Trophoblast cell (in vitro differentiated cells and primary cell): ENCODE measurements around the gene JARID2.

Experiments
- DNase-seq, 2 donors: peaks; one replicate each; pipeline ENCODE4 v3.0.0-alpha.2; 2016
- H2AFZ ChIP-seq: 2 replicates; pipeline ENCODE4 v1.6.1; 2013; ENCODE audit warnings: low read length, moderate library complexity, mild to moderate bottlenecking; ENCODE audit not compliant: insufficient read depth, poor library complexity
- H2AK5ac ChIP-seq: 2 replicates; pipeline ENCODE4 v1.6.1; 2013; ENCODE audit warnings: mild to moderate bottlenecking, low read length
- H2BK120ac ChIP-seq: 2 replicates; pipeline ENCODE4 v1.6.1; 2013; ENCODE audit warnings: low read length, mild to moderate bottlenecking, moderate library complexity; ENCODE audit not compliant: insufficient read depth, poor library complexity
- H2BK12ac ChIP-seq: 2 replicates; pipeline ENCODE4 v1.6.1; 2013; ENCODE audit warnings: mild to moderate bottlenecking, low read length, moderate library complexity
- H2BK5ac ChIP-seq: 2 replicates; pipeline ENCODE4 v1.6.1; 2013; ENCODE audit warnings: low read length, low read depth, moderate library complexity, mild to moderate bottlenecking; ENCODE audit not compliant: poor library complexity
- H3K14ac ChIP-seq: 2 replicates; pipeline ENCODE4 v1.6.1; 2013; ENCODE audit warnings: mild to moderate bottlenecking, low read length
- H3K18ac ChIP-seq: 2 replicates; pipeline ENCODE4 v1.6.1; 2013; ENCODE audit warnings: mild to moderate bottlenecking, low read length
- H3K23ac ChIP-seq: 2 replicates; pipeline ENCODE4 v1.6.1; 2013; ENCODE audit warnings: low read length
- H3K27ac ChIP-seq: 2 replicates; pipeline ENCODE4 v1.5.1; 2013; ENCODE audit warnings: low read depth, mild to moderate bottlenecking, inconsistent platforms, low read length, moderate library complexity
- H3K27me3 ChIP-seq: 2 replicates; pipeline ENCODE4 v1.6.1; 2013; ENCODE audit warnings: inconsistent platforms, mild to moderate bottlenecking, low read length, moderate library complexity; ENCODE audit not compliant: insufficient read depth
- H3K36me3 ChIP-seq, 2 experiments: 1 replicate in 1 of 2; 2 replicates in 1 of 2; pipeline ENCODE4 v1.6.1; 2013; ENCODE audit warnings: low read length in 2 of 2, mild to moderate bottlenecking in 2 of 2, moderate library complexity in 1 of 2; ENCODE audit not compliant: insufficient read depth in 2 of 2, control insufficient read depth in 1 of 2
- H3K4ac ChIP-seq: 2 replicates; pipeline ENCODE4 v1.6.1; 2013; ENCODE audit warnings: low read depth, mild to moderate bottlenecking, low read length, moderate library complexity
- H3K4me1 ChIP-seq, 2 experiments: 1 replicate in 1 of 2; 2 replicates in 1 of 2; pipeline ENCODE4 v1.6.1; 2013; ENCODE audit warnings: low read length in 2 of 2, mild to moderate bottlenecking in 2 of 2, moderate library complexity in 1 of 2; ENCODE audit not compliant: insufficient read depth in 2 of 2, control insufficient read depth in 1 of 2
- H3K4me2 ChIP-seq: 2 replicates; pipeline ENCODE4 v1.6.1; 2013; ENCODE audit warnings: inconsistent platforms, mild to moderate bottlenecking, low read length, moderate library complexity
- H3K4me3 ChIP-seq: 2 replicates; pipeline ENCODE4 v1.5.1; 2013; ENCODE audit warnings: mild to moderate bottlenecking, low read depth, low read length, inconsistent platforms
- H3K79me1 ChIP-seq: one replicate; pipeline ENCODE4 v1.6.1; 2013; ENCODE audit warnings: low read length
- H3K79me2 ChIP-seq: 2 replicates; pipeline ENCODE4 v1.6.1; 2013; ENCODE audit warnings: low read length, mild to moderate bottlenecking; ENCODE audit not compliant: control insufficient read depth, insufficient read depth, poor library complexity
- H3K9ac ChIP-seq: 2 replicates; pipeline ENCODE4 v1.6.1; 2013; ENCODE audit warnings: mild to moderate bottlenecking, low read length
- H3K9me3 ChIP-seq: 2 replicates; pipeline ENCODE4 v1.6.1; 2013; ENCODE audit warnings: low read depth, mild to moderate bottlenecking, control low read depth, inconsistent platforms, low read length; ENCODE audit not compliant: insufficient read depth
- H4K12ac ChIP-seq: 2 replicates; pipeline ENCODE4 v1.6.1; 2013; ENCODE audit warnings: low read depth, mild to moderate bottlenecking, low read length, moderate library complexity
- H4K8ac ChIP-seq: 2 replicates; pipeline ENCODE4 v1.6.1; 2013; ENCODE audit warnings: low read depth, mild to moderate bottlenecking, low read length, moderate library complexity
- H4K91ac ChIP-seq: one replicate; pipeline ENCODE4 v1.6.1; 2013; ENCODE audit warnings: low read depth, mild to moderate bottlenecking, low read length, moderate library complexity
- WGBS: extraction: QIAGEN DNeasy Blood & Tissue Kit; methylation state at CpG from one replicate; pipeline ENCODE4 v1.1.7; 2013; ENCODE audit warnings: missing lambda C conversion rate; ENCODE audit not compliant: insufficient read length, insufficient coverage; ENCODE audit errors: extremely low coverage; 5-methylcytosine and 5-hydroxymethylcytosine counted together

The JARID2 gene

DNA sequence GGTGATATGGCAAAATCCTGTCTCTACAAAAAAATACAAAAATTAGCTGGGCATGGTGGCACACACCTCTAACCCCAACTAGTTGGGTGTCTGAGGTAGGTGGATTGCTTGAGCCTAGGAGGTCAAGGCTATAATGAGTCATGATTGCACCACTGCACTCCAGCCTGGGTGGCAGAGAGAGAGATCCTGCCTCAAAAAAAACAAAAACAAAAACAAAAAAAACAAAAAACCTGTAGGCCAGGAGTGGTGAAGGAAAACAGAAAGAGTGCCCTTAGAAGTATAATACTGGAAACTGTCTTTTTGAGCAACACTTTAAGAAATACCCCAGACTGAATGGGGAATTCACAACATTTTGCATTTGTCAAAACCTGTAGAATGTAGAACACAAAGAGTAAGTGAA lies 85.3 kb downstream of the JARID2 start:
- Histone ChIP-seq H3K27ac (no peak overlapping the region), H3K79me2 (no peaks in the 10 kb centered on the region), H3K79me1 (no peaks in the 10 kb centered on the region), H3K36me3 (no peaks in the 10 kb centered on the region), H4K91ac (no peak overlapping the region), H3K4me2 (no peak overlapping the region), H4K12ac (no peak overlapping the region), H3K4me3 (no peak overlapping the region), H3K9me3 (no peaks in the 10 kb centered on the region), H3K18ac (no peak overlapping the region), H2BK5ac (no peak overlapping the region), H4K8ac (no peak overlapping the region), H2BK120ac (no peak overlapping the region), H2AK5ac (no peak overlapping the region), H3K27me3 (no peaks in the 10 kb centered on the region), H2AFZ (no peak overlapping the region), H3K4ac (peak overlapping the region; percentile 10), H2BK12ac (no peak overlapping the region), H3K9ac (no peak overlapping the region), H3K23ac (no peak overlapping the region), H3K4me1 (peaks cover 0 to 2% of the 10 kb centered on the region in 2 experiments), H3K14ac (no peak overlapping the region)
- peak; percentile 13 to 49 for DNase-seq

DNA sequence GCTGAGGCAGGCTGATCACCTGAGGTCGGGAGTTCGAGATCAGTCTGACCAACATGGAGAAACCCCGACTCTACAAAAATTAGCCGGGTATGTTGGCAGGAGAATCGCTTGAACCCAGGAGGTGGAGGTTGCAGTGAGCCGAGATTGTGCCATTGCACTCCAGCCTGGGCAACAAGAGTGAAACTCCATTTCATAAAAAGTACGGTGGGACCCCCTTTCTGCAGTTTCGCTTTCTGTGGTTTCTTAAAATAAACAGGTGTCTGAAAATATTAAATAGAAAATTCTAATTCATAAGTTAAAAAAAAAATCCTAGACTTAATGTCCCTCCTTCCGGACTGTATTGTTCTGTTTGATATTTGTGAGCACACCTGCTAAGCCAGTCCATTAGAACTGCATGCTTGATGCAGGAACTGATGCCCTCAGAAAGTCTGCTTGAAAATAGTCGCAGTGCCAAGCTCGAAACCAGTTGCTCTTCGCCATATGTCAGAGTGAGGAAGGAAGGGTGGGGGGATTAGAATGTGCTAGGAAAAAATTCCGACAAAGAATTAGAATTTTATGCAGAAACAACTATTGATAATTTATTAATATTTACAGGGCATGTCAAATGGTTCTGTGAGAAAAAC lies 85.9 kb downstream of the JARID2 start:
- Histone ChIP-seq H2BK120ac (no peak overlapping the region), H3K4me2 (no peak overlapping the region), H3K4ac (no peak overlapping the region), H2AFZ (no peak overlapping the region), H4K91ac (no peak overlapping the region), H3K4me3 (no peak overlapping the region), H3K14ac (no peak overlapping the region), H2BK5ac (no peak overlapping the region), H4K8ac (no peak overlapping the region), H3K9ac (no peak overlapping the region), H2BK12ac (no peak overlapping the region), H3K79me1 (no peaks in the 10 kb centered on the region), H4K12ac (no peak overlapping the region), H3K23ac (no peak overlapping the region), H3K27me3 (no peaks in the 10 kb centered on the region), H3K9me3 (no peaks in the 10 kb centered on the region), H3K18ac (no peak overlapping the region), H3K36me3 (no peaks in the 10 kb centered on the region), H2AK5ac (no peak overlapping the region), H3K79me2 (no peaks in the 10 kb centered on the region), H3K27ac (no peak overlapping the region), H3K4me1 (peaks cover 0 to 2% of the 10 kb centered on the region in 2 experiments)
- DNase-seq: no peak
- WGBS: no CpG with 5 or more reads among the region's 13 CpGs

DNA sequence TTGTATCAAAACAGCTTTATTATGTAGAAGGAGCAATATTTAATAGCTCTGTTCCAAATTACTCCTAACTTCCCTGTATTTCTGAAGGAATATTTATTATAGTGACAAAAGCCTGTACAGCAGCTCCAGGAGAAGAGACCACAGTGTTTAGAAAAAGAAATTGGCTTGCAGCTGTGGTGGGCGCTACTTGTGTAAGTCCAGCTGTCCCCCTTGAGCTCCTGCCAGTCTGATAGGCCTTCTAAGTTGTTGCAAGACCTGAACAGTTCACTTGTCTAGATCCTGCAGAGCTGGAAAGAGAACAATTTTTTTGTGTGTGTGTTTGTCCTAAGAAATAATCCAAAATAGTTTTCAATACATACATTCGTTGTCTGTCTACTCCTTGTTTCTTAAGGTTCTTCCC lies 86.6 kb downstream of the JARID2 start:
- Histone ChIP-seq H3K4me1 (peaks cover 0 to 5% of the 10 kb centered on the region in 2 experiments), H3K9ac (no peak overlapping the region), H3K18ac (no peak overlapping the region), H2BK12ac (no peak overlapping the region), H2AK5ac (no peak overlapping the region), H3K27ac (no peak overlapping the region), H4K91ac (no peak overlapping the region), H2AFZ (no peak overlapping the region), H3K79me1 (no peaks in the 10 kb centered on the region), H3K79me2 (no peaks in the 10 kb centered on the region), H3K4me2 (no peak overlapping the region), H4K12ac (no peak overlapping the region), H2BK5ac (no peak overlapping the region), H3K36me3 (no peaks in the 10 kb centered on the region), H4K8ac (no peak overlapping the region), H3K9me3 (no peaks in the 10 kb centered on the region), H3K14ac (no peak overlapping the region), H3K4me3 (no peak overlapping the region), H2BK120ac (no peak overlapping the region), H3K23ac (no peak overlapping the region), H3K27me3 (no peaks in the 10 kb centered on the region), H3K4ac (no peak overlapping the region)
- no CpG with 5 or more reads among the region's 2 CpGs for WGBS
- DNase-seq: no peak

DNA sequence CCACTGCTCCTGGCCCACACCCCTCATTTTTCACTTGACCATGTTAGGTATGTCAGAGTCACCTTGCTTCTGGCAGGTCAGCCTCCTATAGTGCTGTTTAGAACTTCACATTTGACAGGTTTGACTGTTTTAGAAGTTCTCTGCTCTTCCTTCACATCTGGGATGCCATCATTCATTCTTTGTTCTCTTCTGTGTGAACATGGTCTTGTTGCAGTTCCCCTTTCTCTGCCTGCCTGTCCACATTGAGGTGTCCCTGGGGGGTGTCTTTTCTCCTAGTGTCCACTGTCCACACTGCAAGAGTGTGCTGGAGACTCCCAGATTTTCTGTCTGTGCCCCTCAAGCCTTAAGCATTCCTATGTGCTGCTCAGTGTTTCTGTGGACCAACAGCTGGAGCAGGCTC lies 89.5 kb downstream of the JARID2 start:
- H2AK5ac ChIP-seq: no peak overlapping the region
- H2BK120ac ChIP-seq: no peak overlapping the region
- no peak overlapping the region for H4K8ac ChIP-seq
- no peaks in the 10 kb centered on the region for H3K9me3 ChIP-seq
- peaks cover 0 to 5% of the 10 kb centered on the region in 2 experiments for H3K4me1 ChIP-seq
- H4K91ac ChIP-seq: no peak overlapping the region
- no peak overlapping the region for H3K18ac ChIP-seq
- no peak for DNase-seq
- H3K9ac ChIP-seq: no peak overlapping the region
- no peak overlapping the region for H3K14ac ChIP-seq
- no peak overlapping the region for H3K27ac ChIP-seq
- H3K4ac ChIP-seq: peak overlapping the region; percentile 82
- no peak overlapping the region for H4K12ac ChIP-seq
- no peak overlapping the region for H3K4me3 ChIP-seq
- no peaks in the 10 kb centered on the region for H3K36me3 ChIP-seq
- no peak overlapping the region for H2BK12ac ChIP-seq
- H3K23ac ChIP-seq: no peak overlapping the region
- H2BK5ac ChIP-seq: no peak overlapping the region
- H2AFZ ChIP-seq: no peak overlapping the region
- no peaks in the 10 kb centered on the region for H3K27me3 ChIP-seq
- H3K4me2 ChIP-seq: no peak overlapping the region
- no peaks in the 10 kb centered on the region for H3K79me1 ChIP-seq
- H3K79me2 ChIP-seq: peaks cover 2% of the 10 kb centered on the region
